NCI-H2227 (cell line): Measurements from ENCODE around the gene NDUFAF8.
A peak's percentile ranks its signal among the peaks of the same experiment; 100 is the strongest.

Source experiments
- DNase-seq: peaks from one replicate; lab custom pipeline; 2025; ENCODE audit not compliant: unreplicated experiment; lab: John Stamatoyannopoulos, UW

The NDUFAF8 gene

DNA sequence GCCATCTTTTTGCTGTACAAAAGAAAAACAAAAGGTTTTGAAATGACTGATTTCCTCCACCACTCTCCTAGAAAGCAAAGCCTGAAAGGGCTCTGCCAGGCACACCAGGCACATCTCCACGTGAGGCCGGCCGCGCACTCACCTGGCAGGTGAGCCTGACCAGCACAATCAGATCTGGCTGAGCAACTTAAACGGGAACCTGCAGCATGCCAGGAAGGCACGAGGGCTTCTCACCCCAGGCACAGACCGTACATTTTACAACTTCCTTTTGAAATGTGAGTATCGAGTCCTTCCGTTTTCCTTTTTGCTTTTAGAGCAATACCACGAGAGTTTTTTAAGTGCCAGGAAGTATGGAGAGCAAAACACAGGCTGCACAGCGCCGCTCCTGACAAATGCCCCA lies 33.5 kb downstream of the NDUFAF8 start:
- no peak for DNase-seq

DNA sequence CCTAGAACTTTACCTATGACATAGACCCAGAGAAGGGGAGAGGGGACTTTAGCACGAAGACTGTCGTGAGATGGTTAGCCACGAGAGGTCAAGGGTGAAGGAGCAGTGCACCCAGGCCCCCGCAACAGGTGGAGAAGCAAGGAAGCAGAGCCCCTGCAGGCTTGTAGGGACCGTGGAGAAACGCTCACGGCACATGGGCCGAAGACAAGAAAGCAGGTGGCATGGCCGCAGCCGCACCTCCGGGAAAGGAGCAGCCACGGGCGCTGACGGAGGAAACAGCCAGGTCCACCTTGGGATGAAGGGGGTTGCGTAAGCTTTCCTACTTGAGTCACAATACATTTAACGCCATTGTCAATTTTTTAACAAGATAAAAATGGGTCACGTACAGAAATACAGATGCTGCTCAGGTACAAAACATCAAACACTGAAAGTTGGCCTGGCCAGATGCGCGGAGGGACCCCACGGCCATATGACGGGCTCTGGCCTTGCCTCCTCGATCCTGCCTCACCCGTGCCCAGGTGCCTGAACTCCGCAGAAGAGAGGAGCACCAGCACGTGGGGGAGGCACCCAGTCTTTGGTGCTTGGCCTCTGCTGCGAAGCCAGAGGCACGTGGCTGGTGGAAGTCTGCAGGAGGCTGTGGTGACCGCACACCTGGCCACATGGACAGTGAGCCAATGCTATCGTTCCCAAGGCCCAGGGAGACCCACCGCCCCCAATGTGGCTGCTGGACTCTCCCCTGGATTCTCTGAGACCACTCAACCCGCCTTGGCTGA lies 34.8 kb downstream of the NDUFAF8 start:
- DNase-seq = no peak

DNA sequence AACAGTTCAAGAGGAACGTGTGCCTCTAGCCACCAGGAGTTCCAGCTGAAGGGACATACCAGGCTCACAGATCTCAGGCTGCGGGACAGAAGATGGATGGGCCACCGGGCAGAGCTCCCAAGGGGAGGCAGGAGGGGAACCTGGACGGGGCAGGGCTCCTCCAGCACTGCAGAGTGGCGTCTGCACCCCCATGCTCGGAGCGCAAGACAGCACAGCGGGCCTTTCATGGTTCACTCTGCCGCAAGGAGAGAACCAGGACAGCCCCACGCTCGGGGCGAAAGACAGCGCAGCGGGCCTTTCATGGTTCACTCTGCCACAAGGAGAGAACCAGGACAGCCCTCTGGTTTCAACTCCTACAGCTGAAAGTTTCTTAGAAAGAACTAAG lies 35.3 kb downstream of the NDUFAF8 start:
- DNase-seq = no peak

DNA sequence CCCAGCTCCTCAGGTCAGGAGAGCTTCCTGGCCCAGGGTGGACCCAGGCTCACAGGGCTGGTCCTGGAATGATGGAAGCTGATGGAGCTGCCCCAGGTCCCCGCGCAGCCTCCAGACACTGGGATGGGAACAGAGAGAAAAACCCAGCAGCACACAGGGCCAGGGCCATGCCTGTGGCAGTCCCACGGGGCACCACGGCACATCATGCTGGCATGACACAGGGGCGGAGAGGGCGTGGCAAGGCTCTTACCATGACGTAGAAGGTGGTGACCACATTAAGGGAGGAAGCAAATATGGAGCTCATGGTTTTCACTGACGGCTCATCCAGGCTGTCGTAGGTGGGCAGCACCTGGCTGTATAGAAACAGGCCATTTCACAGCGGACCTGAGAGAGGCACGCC lies 37.7 kb downstream of the NDUFAF8 start:
- no peak for DNase-seq

DNA sequence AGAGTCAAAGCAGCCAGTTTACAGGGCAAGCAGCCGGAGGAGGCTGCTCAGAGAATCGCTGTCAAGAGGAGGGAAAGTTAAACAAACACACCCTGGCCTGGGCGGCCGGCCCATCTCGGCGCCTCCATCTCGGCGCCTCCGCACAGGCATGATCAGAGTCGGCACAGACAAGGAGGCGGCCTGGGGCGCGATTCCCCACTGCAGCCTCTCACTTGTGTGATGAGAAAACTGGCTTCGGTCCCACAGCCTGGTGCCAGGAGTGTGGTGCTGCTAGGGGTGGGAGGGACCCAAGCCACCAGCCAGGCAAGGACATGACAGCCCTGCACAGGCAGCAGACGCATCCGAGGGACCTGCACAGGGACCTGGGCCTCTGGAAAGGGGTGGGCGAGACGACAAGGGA lies 38.3 kb downstream of the NDUFAF8 start:
- DNase-seq = peak; percentile 31

DNA sequence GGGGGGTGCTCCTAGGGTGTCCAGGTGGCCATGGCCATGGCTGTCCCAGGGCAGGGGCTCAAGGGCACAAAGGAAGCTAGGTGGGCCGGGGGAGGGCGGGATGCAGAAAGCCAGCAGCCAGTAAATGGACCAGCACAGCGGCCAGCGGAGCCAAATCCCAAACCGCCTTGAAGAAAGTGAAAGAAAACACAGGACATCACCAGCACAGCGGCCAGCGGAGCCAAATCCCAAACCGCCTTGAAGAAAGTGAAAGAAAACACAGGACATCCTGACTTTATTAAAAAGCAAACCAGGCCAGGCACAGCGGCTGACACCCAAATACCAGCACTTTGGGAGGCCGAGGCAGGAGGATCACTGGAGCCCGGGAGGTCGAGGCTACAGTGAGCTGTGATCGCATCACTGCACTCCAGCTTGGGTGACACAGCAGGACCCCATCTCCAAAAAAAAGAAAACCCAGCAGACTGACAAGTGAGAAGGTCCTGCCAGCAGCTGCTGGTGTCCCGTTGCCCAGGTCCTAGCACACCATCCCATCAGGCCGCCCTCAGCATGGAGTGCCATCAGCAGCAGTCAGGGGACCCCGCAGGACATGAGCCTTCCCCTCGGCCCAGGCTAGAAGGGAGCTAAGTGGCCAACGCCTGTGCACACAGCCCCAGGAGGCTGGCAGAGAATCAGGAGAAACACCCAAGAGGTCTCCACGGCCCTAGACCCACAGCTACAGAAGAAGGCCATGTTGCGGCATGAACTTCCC lies 39.0 kb downstream of the NDUFAF8 start:
- DNase-seq = no peak

DNA sequence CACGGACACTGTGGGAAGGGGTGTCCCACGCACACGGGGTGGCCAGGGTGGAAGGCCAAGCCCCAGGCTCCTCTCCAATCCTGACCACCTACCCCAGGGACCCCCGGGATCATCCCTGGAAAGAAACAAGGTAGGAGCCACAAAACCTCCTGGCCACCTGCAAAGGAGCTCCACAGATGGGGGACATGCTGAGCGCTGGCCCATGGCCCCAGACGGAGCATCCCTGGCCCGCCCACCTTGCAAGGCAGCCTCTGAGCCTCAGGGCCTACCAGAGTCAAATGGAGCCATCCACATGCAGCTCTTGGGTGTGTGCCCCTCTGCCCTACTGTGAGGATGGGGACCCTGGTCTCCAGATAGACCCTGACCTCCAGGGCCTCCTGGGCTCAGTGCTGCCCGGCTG lies 39.7 kb downstream of the NDUFAF8 start:
- DNase-seq = no peak

DNA sequence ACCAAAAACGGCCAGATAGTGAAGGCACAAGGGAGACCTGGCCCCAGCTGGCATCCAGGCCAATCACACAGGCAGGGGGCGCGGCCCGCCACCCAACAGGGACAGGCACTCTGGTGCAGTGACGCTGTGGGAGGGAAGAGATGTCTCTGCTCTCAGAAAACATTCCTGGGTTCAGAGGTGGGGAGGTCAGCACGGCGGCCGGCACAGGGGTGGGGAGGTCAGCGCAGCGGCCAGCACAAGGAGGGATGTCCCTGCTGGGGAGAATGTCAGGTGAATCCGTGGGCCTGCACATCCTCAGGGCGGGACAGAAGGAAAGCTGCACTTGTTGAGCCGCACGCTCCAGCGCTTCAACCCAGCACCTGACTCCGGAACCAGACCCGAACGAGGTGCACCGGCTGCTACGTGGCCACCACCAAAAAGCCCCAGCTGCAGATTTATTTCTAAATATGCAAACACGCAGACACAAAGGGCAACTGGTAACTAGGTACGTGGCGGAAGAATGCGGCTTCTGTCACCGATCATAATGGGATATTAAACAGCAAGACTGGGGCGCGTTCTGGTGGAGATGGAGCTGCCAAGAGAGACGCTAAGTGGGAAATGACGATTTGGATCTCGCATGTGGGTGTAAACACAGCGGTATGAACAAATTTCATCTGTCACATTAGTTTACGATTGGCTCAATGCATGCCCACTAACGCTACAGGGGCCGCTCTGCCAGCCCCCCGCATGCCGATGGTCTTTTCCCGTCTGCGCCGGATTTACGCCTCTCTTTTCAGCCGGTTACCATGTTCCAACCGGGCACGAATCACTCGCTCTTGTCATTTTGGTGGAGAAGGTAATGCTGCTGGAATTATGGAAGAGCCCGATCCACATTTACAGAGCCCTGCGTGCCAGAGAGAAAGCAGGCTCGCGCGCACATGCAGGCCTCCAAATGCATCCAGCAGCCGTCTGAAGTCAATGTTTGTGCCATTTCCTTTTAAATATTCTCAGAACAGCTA lies 40.5 kb downstream of the NDUFAF8 start:
- no peak for DNase-seq

DNA sequence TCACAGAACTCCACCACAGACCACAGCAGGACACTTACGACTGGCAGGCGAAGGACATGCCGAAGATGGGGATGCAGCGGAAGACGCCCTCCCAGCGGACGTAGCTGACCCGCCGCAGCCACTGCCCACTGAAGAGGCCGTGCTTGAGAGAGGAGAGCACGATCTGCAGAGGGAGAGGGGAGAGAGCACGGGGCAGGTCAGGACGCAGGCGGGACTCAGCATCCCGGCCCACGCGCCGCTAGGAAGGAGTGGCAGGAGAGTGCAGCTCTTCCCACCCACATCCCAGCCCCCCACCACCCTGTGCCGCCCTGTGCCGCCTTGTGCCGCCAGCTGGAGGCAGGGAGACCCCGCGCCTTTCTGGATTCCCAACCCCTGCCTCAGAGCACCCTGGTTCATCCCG lies 41.5 kb downstream of the NDUFAF8 start:
- no peak for DNase-seq

DNA sequence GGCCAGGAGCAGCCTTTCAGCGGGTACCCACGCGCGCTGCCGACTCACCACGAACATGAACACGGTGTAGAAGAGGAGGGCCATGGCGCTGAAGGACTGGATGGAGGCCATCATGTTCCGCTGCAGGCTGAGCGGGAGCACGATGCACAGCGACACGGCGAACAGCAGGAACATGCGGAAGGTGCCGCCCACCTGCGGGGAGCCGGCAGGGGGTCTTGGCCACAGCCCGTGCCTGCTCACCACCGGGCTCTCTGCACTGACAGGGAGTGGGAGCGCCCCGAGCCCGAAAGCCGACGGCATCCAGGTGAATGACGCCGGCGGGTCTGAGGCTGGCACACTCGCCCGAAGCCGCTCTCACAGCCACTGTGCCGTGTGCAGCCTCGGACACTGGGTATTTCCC lies 43.0 kb downstream of the NDUFAF8 start:
- DNase-seq = no peak

DNA sequence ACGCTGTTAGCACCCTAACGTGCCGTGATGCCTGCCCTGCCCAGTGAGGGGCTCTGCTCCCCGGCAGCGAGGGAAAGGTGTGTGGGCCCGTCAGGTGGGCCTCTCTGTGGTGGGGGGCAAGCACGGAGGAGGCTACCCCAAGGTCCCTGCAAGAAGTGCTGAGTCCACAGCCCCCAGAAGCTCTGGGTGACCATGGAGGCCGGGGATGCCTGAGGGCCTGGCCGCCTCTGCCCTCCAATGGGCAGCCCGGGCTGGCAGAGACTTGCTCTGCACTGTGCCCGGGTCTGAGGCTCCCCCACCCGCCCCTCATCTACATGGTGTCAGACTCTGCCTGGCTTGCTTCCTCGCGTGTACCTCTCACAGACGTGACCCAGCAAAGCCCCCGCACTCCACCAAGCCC lies 43.8 kb downstream of the NDUFAF8 start:
- no peak for DNase-seq

DNA sequence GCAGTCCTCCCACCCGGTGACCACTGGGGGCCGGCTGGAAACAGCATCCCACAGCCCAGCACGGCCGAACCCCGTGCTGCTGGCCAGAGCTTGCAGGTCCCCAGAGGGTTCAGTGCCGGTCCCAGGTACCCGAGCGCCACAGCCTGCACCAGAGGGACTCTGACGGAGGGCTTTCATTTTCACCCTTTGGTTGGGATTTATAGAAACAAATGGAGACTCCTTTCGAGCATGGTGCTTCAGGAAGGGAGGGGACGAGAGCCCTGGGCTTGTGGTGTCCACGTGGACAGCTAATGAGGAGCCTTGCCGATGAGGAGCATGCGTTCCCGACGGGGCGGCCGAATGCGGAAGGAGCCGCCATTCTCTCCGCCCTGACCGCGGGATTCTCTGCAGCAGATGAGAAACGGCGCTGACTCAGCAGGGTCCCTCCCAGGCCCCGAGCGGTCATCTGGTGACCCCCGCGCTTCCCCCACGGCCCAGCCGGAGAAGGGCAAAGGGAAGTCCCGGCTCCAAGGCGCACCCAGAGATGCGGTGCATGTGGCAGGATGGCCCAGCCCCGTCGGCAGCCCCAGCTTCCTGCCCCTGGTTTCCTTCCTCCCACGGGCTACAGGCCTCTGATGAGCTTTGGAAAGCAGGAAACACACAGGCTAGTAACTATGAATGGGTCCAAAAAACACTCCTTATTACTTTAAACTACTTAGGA lies 46.2 kb downstream of the NDUFAF8 start:
- DNase-seq = peak; percentile 73

DNA sequence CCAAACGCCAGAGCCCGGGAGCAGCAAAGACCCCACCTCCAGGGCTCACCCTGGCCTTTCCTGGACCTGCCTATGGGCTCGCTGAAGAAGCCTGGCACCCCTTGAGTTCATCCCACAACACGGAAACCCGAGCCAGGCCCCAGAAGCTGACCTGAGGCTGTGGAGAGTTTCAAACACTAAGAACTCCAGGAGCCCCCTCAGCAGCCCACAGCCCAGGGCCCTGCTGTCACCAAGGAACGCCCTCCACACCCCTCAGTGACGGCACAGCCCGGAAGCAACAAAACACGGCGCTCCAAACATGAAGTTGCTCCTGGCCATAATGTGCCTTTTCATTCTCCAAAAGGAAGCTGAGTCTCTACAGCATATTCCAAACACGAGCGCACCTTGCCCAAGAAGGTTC lies 46.8 kb downstream of the NDUFAF8 start:
- no peak for DNase-seq

DNA sequence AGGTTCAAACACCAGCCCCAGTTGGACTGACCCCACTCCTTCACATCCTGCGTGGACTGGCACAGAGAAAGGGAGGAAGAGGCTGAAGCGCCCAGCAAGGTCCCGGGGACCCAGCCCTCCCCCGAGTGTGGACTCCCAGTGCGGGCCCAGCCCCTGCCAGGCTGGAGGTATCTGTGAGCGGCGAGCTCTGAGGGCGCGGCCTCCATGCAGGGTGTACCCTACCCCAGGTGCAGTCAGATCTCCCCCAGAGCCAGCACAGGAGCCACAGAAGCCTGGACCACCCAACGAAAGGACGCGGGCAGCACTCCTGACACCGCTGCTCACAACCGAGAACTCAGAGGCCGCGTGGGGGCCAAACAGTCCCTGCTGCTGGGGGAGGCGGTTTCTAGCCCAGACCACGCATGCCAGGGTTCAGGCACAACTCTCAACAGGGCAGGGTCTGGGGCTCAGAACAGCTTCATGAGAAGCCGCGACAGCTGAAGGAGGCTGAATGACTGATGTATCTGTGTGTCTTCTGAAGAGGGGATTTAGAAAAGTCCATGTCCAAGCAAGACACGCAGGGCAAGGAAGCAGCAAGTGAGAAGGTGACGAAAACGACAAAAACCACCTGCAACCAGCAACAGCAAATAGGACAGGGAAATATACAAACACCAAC lies 47.5 kb downstream of the NDUFAF8 start:
- no peak for DNase-seq

DNA sequence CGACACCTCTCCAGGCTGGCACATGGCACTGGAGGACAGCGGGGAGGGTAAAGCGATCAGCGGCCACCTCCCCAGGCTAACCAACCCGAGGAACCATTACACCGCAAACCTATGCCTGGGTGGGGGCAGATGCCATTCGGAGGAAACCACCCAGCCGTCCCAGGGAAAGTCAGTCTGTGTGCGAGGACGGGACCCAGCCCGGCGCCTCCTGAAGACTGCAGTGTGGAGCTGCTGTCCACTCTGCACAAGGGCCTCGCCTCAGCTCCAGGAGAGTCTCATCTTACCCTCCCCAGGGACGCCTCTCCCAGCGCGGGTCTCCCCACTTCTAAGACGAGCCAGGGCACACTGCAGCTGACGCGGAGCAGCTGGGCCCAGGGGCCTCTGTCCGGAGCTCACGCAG lies 48.0 kb downstream of the NDUFAF8 start:
- no peak for DNase-seq

DNA sequence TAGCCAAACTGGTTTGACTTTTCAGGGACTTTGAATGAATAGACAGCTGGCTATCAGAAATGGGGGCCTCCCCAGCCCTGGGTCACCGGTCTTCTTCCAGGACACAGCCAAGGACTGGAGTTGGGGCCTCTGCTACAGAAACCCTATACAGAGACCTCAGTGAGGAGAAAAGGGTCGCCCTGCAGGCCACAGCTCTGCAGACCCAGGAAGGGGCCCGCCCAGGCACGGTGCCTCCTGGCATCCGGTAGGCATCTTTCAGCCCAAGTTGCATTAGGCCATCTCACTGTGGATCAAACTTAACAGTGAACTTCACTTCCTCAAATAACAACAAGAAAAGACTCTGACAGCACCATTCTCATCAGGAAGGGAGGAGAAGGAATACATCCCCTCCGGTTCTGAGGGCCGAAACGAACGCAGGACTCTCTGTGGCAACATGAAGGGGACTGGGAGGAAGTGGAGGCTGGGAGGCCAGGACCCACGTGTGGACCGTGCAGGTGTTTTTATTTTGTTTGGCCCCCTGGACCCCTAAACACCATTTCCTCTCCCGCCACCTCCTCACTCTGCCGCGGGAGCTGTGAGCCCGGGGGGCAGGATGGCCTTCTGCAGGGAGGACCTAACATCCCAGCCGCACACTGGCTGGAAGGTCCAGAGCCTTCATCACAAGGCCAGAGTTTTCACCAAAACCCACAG lies 48.8 kb downstream of the NDUFAF8 start:
- DNase-seq = no peak

DNA sequence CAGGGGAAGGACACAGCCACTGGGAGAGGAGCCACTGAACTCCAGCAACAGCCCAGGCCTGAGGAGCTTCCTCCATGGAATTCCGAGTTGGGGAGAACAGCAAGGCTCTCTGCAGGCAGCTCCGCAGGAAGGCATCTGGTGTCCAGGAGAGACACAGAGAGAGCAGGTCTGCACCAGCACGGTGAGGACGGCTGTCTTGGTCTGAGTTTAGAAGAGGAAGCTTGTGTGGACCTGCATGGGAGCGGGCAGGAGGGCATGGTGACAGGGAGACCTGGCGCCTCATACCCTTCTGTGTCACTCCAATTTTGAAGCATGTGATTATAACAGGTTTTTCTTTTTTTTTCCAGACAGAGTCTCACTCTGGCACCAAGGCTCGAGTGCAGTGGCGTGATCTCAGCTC lies 49.6 kb downstream of the NDUFAF8 start:
- DNase-seq = no peak

DNA sequence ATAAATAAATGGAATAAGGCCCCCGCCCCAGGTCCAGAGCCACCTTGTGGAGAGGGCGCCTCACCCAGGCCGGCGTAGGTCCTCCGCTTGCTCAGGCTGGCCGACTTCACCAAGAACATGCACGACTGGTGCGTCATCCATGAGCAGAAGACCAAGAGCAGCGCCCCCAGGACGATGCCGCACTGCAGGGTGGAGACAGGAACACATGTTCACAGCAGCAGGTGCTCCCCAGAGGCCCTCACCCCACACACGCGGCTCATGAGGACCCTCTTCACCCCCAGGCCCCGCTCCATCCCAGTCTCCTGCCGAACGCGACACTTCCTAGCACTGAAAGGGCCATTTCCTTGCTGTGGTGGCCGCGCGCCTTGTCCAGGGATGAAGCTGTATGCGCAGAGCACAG lies 50.5 kb downstream of the NDUFAF8 start:
- DNase-seq = no peak

DNA sequence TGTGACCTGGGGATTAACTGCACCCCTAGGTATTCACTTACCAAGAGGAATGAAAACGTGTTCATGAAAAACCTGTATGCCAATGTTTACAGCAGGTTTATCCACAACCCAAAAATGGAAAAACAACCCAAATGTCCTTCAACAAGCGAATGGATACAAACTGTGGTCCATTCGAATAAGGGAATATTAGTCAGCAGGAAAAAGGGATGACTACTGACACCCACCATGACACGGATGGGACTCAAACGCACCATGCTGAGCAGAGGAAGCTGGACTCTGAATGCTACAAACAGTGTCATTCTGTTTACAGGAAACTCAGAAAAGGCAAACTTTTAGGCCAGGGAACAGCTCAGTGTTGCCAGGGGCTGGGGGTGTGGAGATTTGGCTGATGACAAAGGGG lies 51.1 kb downstream of the NDUFAF8 start:
- DNase-seq = no peak
